ENCODE measurements around the gene FCMR. TPM values are rescaled to one million over a fixed set of nuclear protein-coding genes. Genes with fewer than 3 reads are reported as not detected.

The FCMR gene
- total and polyA plus RNA-seq, 2 donors (not counting 1 experiment from before 2014, with no cell fraction given) = 711 to 931 TPM

DNA sequence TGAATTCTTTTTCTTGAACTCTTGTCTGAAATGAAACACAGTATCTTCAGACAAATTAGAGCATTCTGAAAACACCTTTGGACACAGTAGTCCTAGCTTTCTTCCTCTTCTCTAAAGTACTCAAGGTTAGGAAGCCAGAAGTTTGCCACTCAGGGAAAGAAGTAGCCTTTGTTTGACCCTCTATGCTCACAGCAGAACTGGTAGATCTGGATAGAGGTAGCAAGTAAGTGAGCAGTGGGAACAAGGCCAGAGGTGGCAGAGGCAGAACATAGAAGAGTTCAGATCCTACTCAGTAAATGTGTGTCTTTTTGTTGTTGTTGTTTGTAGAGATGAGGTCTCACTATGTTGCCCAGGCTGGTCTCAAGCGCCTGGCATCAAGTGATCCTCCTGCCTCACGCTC, 31.9 kb upstream of the FCMR start:
- 94% methylated on average over 2 of the region's 2 CpGs for WGBS (ENCODE audit: insufficient coverage)

DNA sequence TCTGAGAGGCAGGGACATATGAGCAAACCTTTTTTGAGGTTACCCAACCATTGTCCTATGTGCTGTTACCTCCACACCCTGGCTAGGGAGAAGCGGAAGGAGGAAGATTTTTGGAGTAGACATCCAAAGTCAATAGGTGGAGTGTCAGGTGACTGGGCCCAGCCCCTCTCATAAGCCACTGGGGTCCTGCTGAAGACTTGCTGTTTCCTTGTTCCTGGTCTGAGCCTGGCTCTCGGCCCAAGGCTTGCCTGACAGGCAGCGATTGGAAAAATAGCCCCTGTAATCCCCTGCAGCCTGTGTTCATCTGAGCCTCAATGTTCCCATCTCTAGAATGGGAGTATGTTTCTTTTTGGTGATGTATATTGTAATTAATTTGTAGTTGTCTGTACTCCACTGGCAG, 31.4 kb upstream of the FCMR start:
- ATAC-seq (ENCODE audit: low read depth) (no peak), DNase-seq (no peak)
- Mint-ChIP-seq H3K27ac (no peak overlapping the region), H3K27me3 (peaks cover 3% of the 10 kb centered on the region), H3K4me1 (peaks cover 35% of the 10 kb centered on the region), H3K9me3 (ENCODE audit: insufficient read depth) (no peaks in the 10 kb centered on the region), H3K4me3 (no peak overlapping the region)
- no peak overlapping the region for H3K4me2 ChIP-seq (replicated peaks; ENCODE audit: low read depth, low read length, poor library complexity, severe bottlenecking)
- peaks cover 0 to 6% (median 4%) of the 10 kb centered on the region in 3 donors for H3K9me3 ChIP-seq (ENCODE audit: control extremely low read depth in 1 of 3, control insufficient read depth in 2 of 3, insufficient read depth in 1 of 3, low read length in 2 of 3)
- H3K27me3 ChIP-seq (replicated peaks in 1 of 4; ENCODE audit: control extremely low read depth in 1 of 4, control insufficient read depth in 3 of 4, insufficient read depth in 4 of 4, low read length in 3 of 4) = no peaks in the 10 kb centered on the region
- no peak overlapping the region for H2AFZ ChIP-seq (ENCODE audit: insufficient read depth, low read depth, low read length, poor library complexity, severe bottlenecking)
- H3K27ac ChIP-seq (ENCODE audit: low read length in 2 of 2) = no peak overlapping the region
- no peaks in the 10 kb centered on the region for H3K79me2 ChIP-seq (ENCODE audit: control insufficient read depth, insufficient read depth, low read length)
- H4K20me1 ChIP-seq (ENCODE audit: control insufficient read depth, insufficient read depth, low read length, poor library complexity, severe bottlenecking) = no peaks in the 10 kb centered on the region
- peaks cover 11 to 12% of the 10 kb centered on the region in 2 donors for H3K4me1 ChIP-seq (ENCODE audit: control insufficient read depth in 2 of 2, insufficient read depth in 2 of 2, low read length in 2 of 2)
- ChIA-PET POLR2A (no interaction called here), CTCF (no interaction called here)
- intact Hi-C loops (cut with micrococcal nuclease) = no loop called here
- no peak for TF ChIP-seq CTCF (IDR thresholded peaks at IDR 0.05)
- TF ChIP-seq EZH2 (IDR thresholded peaks at IDR 0.05; ENCODE audit: borderline replicate concordance, insufficient read depth, low read depth, low read length, poor library complexity, severe bottlenecking) = no peak
- no peak overlapping the region for H3K4me3 ChIP-seq (ENCODE audit: control extremely low read depth in 1 of 5, extremely low read depth in 1 of 5, insufficient read depth in 1 of 5, low read depth in 2 of 5, low read length in 4 of 5)
- H3K36me3 ChIP-seq (replicated peaks in 1 of 2; ENCODE audit: control extremely low read depth in 1 of 2, control insufficient read depth in 1 of 2, extremely low read depth in 1 of 2, insufficient read depth in 2 of 2, low read length in 1 of 2) = no peaks in the 10 kb centered on the region
- H3K9ac ChIP-seq (ENCODE audit: low read length) = no peak overlapping the region
- WGBS (ENCODE audit: insufficient coverage) = 95% methylated on average over 3 of the region's 3 CpGs

More for the DNA sequence above, 31.9 kb upstream of the FCMR start:
- Histone ChIP-seq H3K4me2 (replicated peaks; ENCODE audit: low read depth, low read length, poor library complexity, severe bottlenecking) (no peak overlapping the region), H3K9me3 (ENCODE audit: control extremely low read depth in 1 of 3, control insufficient read depth in 2 of 3, insufficient read depth in 1 of 3, low read length in 2 of 3) (peaks cover 0 to 6% (median 4%) of the 10 kb centered on the region in 3 donors), H4K20me1 (ENCODE audit: control insufficient read depth, insufficient read depth, low read length, poor library complexity, severe bottlenecking) (no peaks in the 10 kb centered on the region), H3K79me2 (ENCODE audit: control insufficient read depth, insufficient read depth, low read length) (no peaks in the 10 kb centered on the region), H3K9ac (ENCODE audit: low read length) (no peak overlapping the region), H3K27me3 (replicated peaks in 1 of 4; ENCODE audit: control extremely low read depth in 1 of 4, control insufficient read depth in 3 of 4, insufficient read depth in 4 of 4, low read length in 3 of 4) (no peaks in the 10 kb centered on the region), H3K4me3 (ENCODE audit: control extremely low read depth in 1 of 5, extremely low read depth in 1 of 5, insufficient read depth in 1 of 5, low read depth in 2 of 5, low read length in 4 of 5) (no peak overlapping the region), H2AFZ (ENCODE audit: insufficient read depth, low read depth, low read length, poor library complexity, severe bottlenecking) (no peak overlapping the region), H3K4me1 (ENCODE audit: control insufficient read depth in 2 of 2, insufficient read depth in 2 of 2, low read length in 2 of 2) (peaks cover 11 to 12% of the 10 kb centered on the region in 2 donors), H3K27ac (ENCODE audit: low read length in 2 of 2) (no peak overlapping the region), H3K36me3 (replicated peaks in 1 of 2; ENCODE audit: control extremely low read depth in 1 of 2, control insufficient read depth in 1 of 2, extremely low read depth in 1 of 2, insufficient read depth in 2 of 2, low read length in 1 of 2) (no peaks in the 10 kb centered on the region)
- intact Hi-C loops (cut with micrococcal nuclease) = no loop called here
- POLR2A ChIA-PET = no interaction called here
- no peak for ATAC-seq (ENCODE audit: low read depth)
- H3K27me3 Mint-ChIP-seq = peaks cover 3% of the 10 kb centered on the region
- TF ChIP-seq CTCF (IDR thresholded peaks at IDR 0.05) (no peak), EZH2 (IDR thresholded peaks at IDR 0.05; ENCODE audit: borderline replicate concordance, insufficient read depth, low read depth, low read length, poor library complexity, severe bottlenecking) (no peak)
- peaks cover 35% of the 10 kb centered on the region for H3K4me1 Mint-ChIP-seq
- H3K9me3 Mint-ChIP-seq (ENCODE audit: insufficient read depth) = no peaks in the 10 kb centered on the region
- no peak overlapping the region for H3K4me3 Mint-ChIP-seq
- no peak for DNase-seq
- CTCF ChIA-PET = interaction anchor here (1.9 kb wide), 1 partner anchor 41 kb away, joined by 11 read pairs; no protein-coding TSS in a partner anchor
- no peak overlapping the region for H3K27ac Mint-ChIP-seq

Data from B cell (primary cell).